K562 (cell line): ENCODE results near the gene NT5DC4. TPM values are rescaled to one million over a fixed set of nuclear protein-coding genes. Genes with fewer than 3 reads are reported as not detected.

Experiments used
- ATAC-seq: fragments of 200-7000 bp; cut with Tn5 transposase; 3 replicates; pipeline ENCODE4 v1.9.1; 2020; ENCODE audit warnings: moderate library complexity
- BruUV-seq: library from RNA; stranded (reverse); fragments of 400-500 nt; replicated peaks from 2 replicates; lab custom pipeline; 2021; lab: Mats Ljungman, UMichigan
- CTCF ChIA-PET: fragments of 300-600 bp; formaldehyde crosslinking; extraction: SDS; loops from one replicate; lab custom pipeline; 2021; ENCODE audit warnings: low intra/inter-chr PET ratio; lab: Yijun Ruan, JAX
- POLR2A ChIA-PET: fragments of 300-600, 350-650 bp; sonication (Branson Sonifier 250); formaldehyde crosslinking; extraction: SDS; loops from one replicate; lab custom pipeline; 2021; ENCODE audit warnings: antibody characterized with exemption, inconsistent platforms; lab: Yijun Ruan, JAX
- DNase-seq, 4 experiments: peaks; one replicate each; pipeline versions ENCODE4 v3.0.0 to v3.0.0-alpha.2; 2011 to 2018; ENCODE audit warnings: low spot score in 3 of 4, mixed read lengths in 3 of 4; ENCODE audit errors: extremely low read depth in 1 of 4
- FAIRE-seq: peaks from 2 replicates; lab custom pipeline; 2011; peaks lifted over from hg19 to GRCh38; lab: Jason Lieb, UNC
- H2AFZ ChIP-seq: 2 replicates; pipeline ENCODE4 v1.6.0; 2011; ENCODE audit warnings: low read depth, low read length, control low read depth, inconsistent platforms
- H3K27ac ChIP-seq: fragments of 200-600 bp; 3 replicates; pipeline ENCODE4 v1.8.0; 2011; ENCODE audit warnings: low read depth, mild to moderate bottlenecking, control low read depth, inconsistent platforms, low read length, moderate library complexity, mixed read lengths; ENCODE audit errors: extremely low read depth
- H3K27me3 ChIP-seq, 2 experiments: fragments of 300-600 bp in 1 of 2; 2 replicates in 1 of 2; 3 replicates in 1 of 2; pipeline versions ENCODE4 v1.6.0 to v1.8.0; 2011; ENCODE audit warnings: inconsistent platforms in 2 of 2, low read length in 2 of 2, mild to moderate bottlenecking in 1 of 2, mixed read lengths in 1 of 2, moderate library complexity in 1 of 2; ENCODE audit not compliant: control insufficient read depth in 2 of 2, insufficient read depth in 2 of 2
- H3K36me3 ChIP-seq: fragments of 300-600 bp; 3 replicates; pipeline ENCODE4 v1.8.0; 2011; ENCODE audit warnings: mild to moderate bottlenecking, low read length, inconsistent platforms; ENCODE audit not compliant: control insufficient read depth, insufficient read depth
- H3K4me1 ChIP-seq, 2 experiments: fragments of 200-600 bp in 1 of 2; replicated peaks in 1 of 2; 2 replicates in 1 of 2; 3 replicates in 1 of 2; pipeline versions ENCODE4 v1.5.1 to v1.8.0; 2011; ENCODE audit warnings: inconsistent platforms in 2 of 2, low read length in 2 of 2, mild to moderate bottlenecking in 1 of 2, mixed read lengths in 1 of 2, moderate library complexity in 1 of 2; ENCODE audit not compliant: control insufficient read depth in 2 of 2, insufficient read depth in 2 of 2
- H3K4me2 ChIP-seq: 2 replicates; pipeline ENCODE4 v1.6.1; 2011; ENCODE audit warnings: low read length, control low read depth, inconsistent platforms, mixed read lengths; ENCODE audit not compliant: insufficient read depth
- H3K4me3 ChIP-seq: fragments of 200-600 bp; sonication (generic), shearing (Covaris generic); 2 replicates; pipeline ENCODE4 v1.5.1; 2016; ENCODE audit warnings: control low read depth, inconsistent platforms
- H3K79me2 ChIP-seq: fragments of 200-600 bp; 3 replicates; pipeline ENCODE4 v1.8.0; 2011; ENCODE audit warnings: low read length, inconsistent platforms; ENCODE audit not compliant: control insufficient read depth, insufficient read depth
- H3K9ac ChIP-seq, 2 experiments: 2 replicates each; pipeline versions ENCODE4 v1.6.0 to v1.6.1; 2011; ENCODE audit warnings: low read depth in 2 of 2, low read length in 2 of 2, control low read depth in 1 of 2, inconsistent platforms in 1 of 2, mild to moderate bottlenecking in 1 of 2, mixed read lengths in 1 of 2; ENCODE audit not compliant: insufficient read depth in 1 of 2
- H3K9me1 ChIP-seq: one replicate; pipeline ENCODE4 v1.6.0; 2011; ENCODE audit warnings: inconsistent platforms, mild to moderate bottlenecking, low read length, moderate library complexity; ENCODE audit not compliant: control insufficient read depth, insufficient read depth
- H3K9me3 ChIP-seq: replicated peaks from 2 replicates; pipeline ENCODE4 v1.5.1; 2011; ENCODE audit warnings: low read depth, low read length, inconsistent platforms; ENCODE audit not compliant: control insufficient read depth, insufficient read depth
- H4K20me1 ChIP-seq: replicated peaks from 2 replicates; pipeline ENCODE4 v1.6.1; 2011; ENCODE audit warnings: low read length, inconsistent platforms, mixed read lengths; ENCODE audit not compliant: control insufficient read depth, insufficient read depth
- ATF1 ChIP-seq, 2 experiments: fragments of 450-650 bp in 1 of 2; IDR thresholded peaks; 2 replicates each; pipeline ENCODE4 v1.6.1; 2016; ENCODE audit warnings: missing compliant biosample characterization in 1 of 2, missing genetic modification characterization in 1 of 2
- CREB1 ChIP-seq, 2 experiments: sonication (generic) in 1 of 2; formaldehyde crosslinking in 1 of 2; IDR thresholded peaks; 2 replicates each; pipeline versions ENCODE4 v1.6.1 to v1.8.0; 2012 to 2022; ENCODE audit warnings: inconsistent platforms in 1 of 2, mild to moderate bottlenecking in 1 of 2, missing genetic modification reagents in 1 of 2, moderate library complexity in 1 of 2
- HLTF ChIP-seq: fragments of 450-650 bp; IDR thresholded peaks from 2 replicates; pipeline ENCODE4 v1.6.1; 2016
- NCOA2 ChIP-seq, 2 experiments: fragments of 450-650 bp; IDR thresholded peaks; 2 replicates each; pipeline ENCODE4 v1.6.1; 2018; ENCODE audit warnings: mild to moderate bottlenecking in 2 of 2, moderate library complexity in 1 of 2; ENCODE audit not compliant: partially characterized antibody in 2 of 2
- NELFE ChIP-seq: IDR thresholded peaks from 2 replicates; pipeline ENCODE4 v1.6.1; 2011; ENCODE audit warnings: mild to moderate bottlenecking; ENCODE audit not compliant: insufficient read depth, insufficient read length
- WGBS: fragments of 100-300 bp; shearing (Covaris generic); methylation state at CpG from one replicate; pipeline ENCODE4 v1.1.6; 2016; ENCODE audit warnings: low coverage, mixed read lengths; ENCODE audit not compliant: insufficient coverage; ENCODE audit errors: missing lambda C conversion rate; 5-methylcytosine and 5-hydroxymethylcytosine counted together
- in situ Hi-C: fragments of 300-500 bp; cut with MboI; formaldehyde crosslinking; loops from 4 replicates; pipeline ENCODE4 v1.15.0; 2018; ENCODE audit warnings: inconsistent platforms, mixed read lengths
- intact Hi-C: fragments of 100-400 bp; cut with micrococcal nuclease; formaldehyde crosslinking; loops from 2 replicates; pipeline ENCODE4 v1.14.2; 2022
- polyA plus RNA-seq, 8 experiments: library from polyadenylated mRNA; depleted of rRNA in 4 of 8; stranded (reverse) in 5 of 8; unstranded in 3 of 8; fragments of >200 nt; fragmentation: Nextera tagmentation in 2 of 8; fragmentation: Illumina TruSeq in 1 of 8; extraction: Ambion mirVana in 2 of 8; extraction: Trizol in 1 of 8; gene quantifications; 2 replicates each; pipeline versions ENCODE4 v1.2.1 to v1.2.3, GENCODE V29; 2011 to 2014; ENCODE audit warnings: inconsistent platforms in 1 of 8, missing spikeins in 1 of 8
- total RNA-seq, 7 experiments: library from RNA; depleted of rRNA in 6 of 7; stranded (reverse); fragments of >200 nt in 6 of 7; fragmentation: Illumina TruSeq in 2 of 7; extraction: Trizol in 2 of 7; gene quantifications; 2 replicates each; pipeline versions ENCODE4 v1.2.1 to v1.2.3, GENCODE V29; 2011 to 2021; ENCODE audit warnings: low replicate concordance in 1 of 7
- TF ChIP-seq, protein P1 (sequence below): sonication (generic); IDR thresholded peaks from 2 replicates; pipeline ENCODE4 v1.6.1; 2016
- TF ChIP-seq, protein P2 (sequence below): fragments of 450-650 bp; formaldehyde crosslinking; IDR thresholded peaks from 2 replicates; pipeline ENCODE4 v1.4.0; 2020; ENCODE audit warnings: mild to moderate bottlenecking, mixed read lengths
- TF ChIP-seq, protein P3 (sequence below): fragments of 250-450 bp; sonication (Bioruptor Pico); IDR thresholded peaks from 2 replicates; pipeline ENCODE4 v1.5.0; 2021
- TF ChIP-seq, protein P4 (sequence below), 2 experiments: fragments of 450-650 bp in 1 of 2; sonication (generic) in 1 of 2; formaldehyde crosslinking in 1 of 2; IDR thresholded peaks in 1 of 2; conservative IDR thresholded peaks in 1 of 2; 2 replicates each; pipeline versions ENCODE4 v1.6.1 to v1.8.1; 2016 to 2023; ENCODE audit warnings: mild to moderate bottlenecking in 2 of 2, moderate library complexity in 2 of 2, inconsistent platforms in 1 of 2, missing genetic modification reagents in 1 of 2

Gene NT5DC4
- total and polyA plus RNA-seq, 9 of the 15 experiments (the other 6 are each of a cell fraction or from before 2014, with no cell fraction given): 0.44 to 6.9 (median 2.5) TPM

DNA sequence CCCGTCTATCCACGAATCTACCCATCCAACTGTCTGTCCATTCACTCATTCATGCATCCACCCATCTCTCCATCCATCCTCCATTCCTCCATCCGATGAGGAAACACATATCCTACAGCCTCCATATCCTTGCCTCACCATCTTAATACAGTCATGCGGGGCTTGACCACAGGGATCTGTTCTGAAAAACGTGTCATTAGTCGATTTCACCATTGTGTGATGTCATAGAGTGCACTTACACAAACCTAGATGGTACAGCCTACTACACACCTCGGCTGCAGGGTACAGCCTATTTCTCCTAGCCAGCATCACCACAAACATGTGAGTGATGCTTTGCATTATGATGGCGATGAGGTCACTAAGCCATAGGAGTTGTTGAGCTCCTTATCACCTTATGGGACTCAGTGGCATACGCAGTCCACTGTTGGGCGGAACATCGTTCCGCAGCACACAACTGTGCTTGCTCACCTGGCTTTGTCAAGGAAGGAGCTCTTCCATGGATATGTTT is 1.9 kb upstream of the NT5DC4 start:
- intact Hi-C loops: no loop called here
- H3K9me1 ChIP-seq: no peaks in the 10 kb centered on the region
- no peak overlapping the region for H3K4me2 ChIP-seq
- H3K79me2 ChIP-seq: no peaks in the 10 kb centered on the region
- ChIA-PET CTCF (interaction anchor here (0.6 kb wide), 1 partner anchor 130 kb away, joined by 3 read pairs; no protein-coding TSS in a partner anchor), POLR2A (interaction anchor here (1.0 to 1.6 kb wide), 2 partner anchors 12 to 18 kb away, joined by 3 to 7 read pairs; no protein-coding TSS in a partner anchor)
- no TSS peak for BruUV-seq
- H2AFZ ChIP-seq: no peak overlapping the region
- in situ Hi-C loops: no loop called here
- ATAC-seq: no peak
- no peaks in the 10 kb centered on the region for H3K27me3 ChIP-seq
- H3K4me1 ChIP-seq: peaks cover 17 to 33% of the 10 kb centered on the region in 2 experiments; a peak in 4 of 5 replicates
- H3K36me3 ChIP-seq: no peaks in the 10 kb centered on the region
- H3K4me3 ChIP-seq: no peak overlapping the region
- DNase-seq: no peak
- no peak overlapping the region for H3K27ac ChIP-seq
- TF ChIP-seq, protein P1, sequence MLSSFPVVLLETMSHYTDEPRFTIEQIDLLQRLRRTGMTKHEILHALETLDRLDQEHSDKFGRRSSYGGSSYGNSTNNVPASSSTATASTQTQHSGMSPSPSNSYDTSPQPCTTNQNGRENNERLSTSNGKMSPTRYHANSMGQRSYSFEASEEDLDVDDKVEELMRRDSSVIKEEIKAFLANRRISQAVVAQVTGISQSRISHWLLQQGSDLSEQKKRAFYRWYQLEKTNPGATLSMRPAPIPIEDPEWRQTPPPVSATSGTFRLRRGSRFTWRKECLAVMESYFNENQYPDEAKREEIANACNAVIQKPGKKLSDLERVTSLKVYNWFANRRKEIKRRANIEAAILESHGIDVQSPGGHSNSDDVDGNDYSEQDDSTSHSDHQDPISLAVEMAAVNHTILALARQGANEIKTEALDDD: no peak
- TF ChIP-seq CREB1 (IDR thresholded peaks at IDR 0.05) (0 out of 2 replicates have a peak, but pooled peaks have one; percentile 27), CREB1 (CRISPR knock-in tag; IDR thresholded peaks at IDR 0.05) (no peak), NCOA2 (IDR thresholded peaks at IDR 0.05; ENCODE audit: partially characterized antibody in 2 of 2) (no peak), ATF1 (CRISPR knock-in tag; IDR thresholded peaks at IDR 0.05) (no peak), ATF1 (tag; IDR thresholded peaks at IDR 0.05) (peak; percentile 41; the same call in 1 of the 2 replicates), NELFE (no peak), HLTF (no peak)
- TF ChIP-seq, protein P2, sequence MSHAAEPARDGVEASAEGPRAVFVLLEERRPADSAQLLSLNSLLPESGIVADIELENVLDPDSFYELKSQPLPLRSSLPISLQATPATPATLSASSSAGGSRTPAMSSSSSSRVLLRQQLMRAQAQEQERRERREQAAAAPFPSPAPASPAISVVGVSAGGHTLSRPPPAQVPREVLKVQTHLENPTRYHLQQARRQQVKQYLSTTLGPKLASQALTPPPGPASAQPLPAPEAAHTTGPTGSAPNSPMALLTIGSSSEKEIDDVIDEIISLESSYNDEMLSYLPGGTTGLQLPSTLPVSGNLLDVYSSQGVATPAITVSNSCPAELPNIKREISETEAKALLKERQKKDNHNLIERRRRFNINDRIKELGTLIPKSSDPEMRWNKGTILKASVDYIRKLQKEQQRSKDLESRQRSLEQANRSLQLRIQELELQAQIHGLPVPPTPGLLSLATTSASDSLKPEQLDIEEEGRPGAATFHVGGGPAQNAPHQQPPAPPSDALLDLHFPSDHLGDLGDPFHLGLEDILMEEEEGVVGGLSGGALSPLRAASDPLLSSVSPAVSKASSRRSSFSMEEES (CRISPR knock-in tag): no peak
- TF ChIP-seq, protein P3, sequence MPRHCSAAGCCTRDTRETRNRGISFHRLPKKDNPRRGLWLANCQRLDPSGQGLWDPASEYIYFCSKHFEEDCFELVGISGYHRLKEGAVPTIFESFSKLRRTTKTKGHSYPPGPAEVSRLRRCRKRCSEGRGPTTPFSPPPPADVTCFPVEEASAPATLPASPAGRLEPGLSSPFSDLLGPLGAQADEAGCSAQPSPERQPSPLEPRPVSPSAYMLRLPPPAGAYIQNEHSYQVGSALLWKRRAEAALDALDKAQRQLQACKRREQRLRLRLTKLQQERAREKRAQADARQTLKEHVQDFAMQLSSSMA (CRISPR knock-in tag): no peak
- TF ChIP-seq, protein P4, sequence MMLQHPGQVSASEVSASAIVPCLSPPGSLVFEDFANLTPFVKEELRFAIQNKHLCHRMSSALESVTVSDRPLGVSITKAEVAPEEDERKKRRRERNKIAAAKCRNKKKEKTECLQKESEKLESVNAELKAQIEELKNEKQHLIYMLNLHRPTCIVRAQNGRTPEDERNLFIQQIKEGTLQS (IDR thresholded peaks at IDR 0.05): peak; percentile 24; the same call in 1 of the 2 replicates
- TF ChIP-seq, protein P4 (CRISPR knock-in tag; conservative IDR thresholded peaks at IDR 0.05): no peak
- FAIRE-seq: no peak
- no peaks in the 10 kb centered on the region for H4K20me1 ChIP-seq
- 60% methylated on average over 12 of the region's 12 CpGs for WGBS
- H3K9ac ChIP-seq: no peak overlapping the region
- peaks cover 1% of the 10 kb centered on the region; the same call in 1 of the 2 replicates for H3K9me3 ChIP-seq
